ENCODE results near the gene SSTR3.

The SSTR3 gene

DNA sequence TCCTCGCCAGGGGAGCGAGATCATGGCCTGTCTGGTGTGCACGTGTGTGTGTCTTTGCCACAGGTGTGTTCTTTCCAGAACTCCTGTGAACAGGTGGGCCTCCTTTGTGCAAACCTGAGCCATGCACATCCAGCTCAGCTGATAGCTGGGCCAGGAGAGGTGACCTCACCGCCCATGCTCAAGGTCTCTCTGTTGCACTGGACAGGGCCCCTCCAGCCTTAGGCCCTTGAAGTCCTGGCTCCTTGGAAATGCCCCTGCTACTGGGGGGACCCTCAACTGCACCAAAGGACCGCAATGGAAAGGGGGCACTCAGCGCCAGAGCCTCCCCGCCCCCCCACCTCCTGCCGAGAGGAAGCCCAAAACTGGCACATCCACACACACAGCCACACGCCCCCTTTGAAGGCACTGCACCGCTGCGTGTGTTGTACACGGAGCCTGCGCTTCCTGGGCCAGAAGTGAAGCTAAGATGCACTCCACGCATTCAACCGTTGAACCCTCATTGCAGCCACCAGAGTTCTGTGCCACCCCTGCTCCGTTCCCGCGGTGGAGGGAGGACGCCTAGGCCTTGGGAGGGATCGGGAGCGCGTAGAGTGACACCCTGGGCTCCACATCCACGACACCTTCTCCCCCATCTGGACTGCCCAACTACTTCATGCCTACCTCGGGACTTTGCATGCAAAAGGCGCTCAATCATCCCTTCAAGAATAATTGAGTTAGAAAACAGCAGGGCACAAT is 46.2 kb downstream of the SSTR3 start:
- H3K27ac ChIP-seq (replicated peaks), result no peak overlapping the region
- H3K27me3 ChIP-seq (ENCODE audit: insufficient read depth, poor library complexity, severe bottlenecking), result no peaks in the 10 kb centered on the region
- no peak for DNase-seq (ENCODE audit: low read depth in 1 of 2, low spot score in 1 of 2)
- no peak overlapping the region for H3K4me3 ChIP-seq (replicated peaks; ENCODE audit: insufficient read depth, low read length)
- no peak for TF ChIP-seq GABPA (IDR thresholded peaks at IDR 0.05; ENCODE audit: low read depth)
- TF ChIP-seq, protein P1, sequence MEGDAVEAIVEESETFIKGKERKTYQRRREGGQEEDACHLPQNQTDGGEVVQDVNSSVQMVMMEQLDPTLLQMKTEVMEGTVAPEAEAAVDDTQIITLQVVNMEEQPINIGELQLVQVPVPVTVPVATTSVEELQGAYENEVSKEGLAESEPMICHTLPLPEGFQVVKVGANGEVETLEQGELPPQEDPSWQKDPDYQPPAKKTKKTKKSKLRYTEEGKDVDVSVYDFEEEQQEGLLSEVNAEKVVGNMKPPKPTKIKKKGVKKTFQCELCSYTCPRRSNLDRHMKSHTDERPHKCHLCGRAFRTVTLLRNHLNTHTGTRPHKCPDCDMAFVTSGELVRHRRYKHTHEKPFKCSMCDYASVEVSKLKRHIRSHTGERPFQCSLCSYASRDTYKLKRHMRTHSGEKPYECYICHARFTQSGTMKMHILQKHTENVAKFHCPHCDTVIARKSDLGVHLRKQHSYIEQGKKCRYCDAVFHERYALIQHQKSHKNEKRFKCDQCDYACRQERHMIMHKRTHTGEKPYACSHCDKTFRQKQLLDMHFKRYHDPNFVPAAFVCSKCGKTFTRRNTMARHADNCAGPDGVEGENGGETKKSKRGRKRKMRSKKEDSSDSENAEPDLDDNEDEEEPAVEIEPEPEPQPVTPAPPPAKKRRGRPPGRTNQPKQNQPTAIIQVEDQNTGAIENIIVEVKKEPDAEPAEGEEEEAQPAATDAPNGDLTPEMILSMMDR (IDR thresholded peaks at IDR 0.05; ENCODE audit: insufficient read depth, low read length), result peak; percentile 89

DNA sequence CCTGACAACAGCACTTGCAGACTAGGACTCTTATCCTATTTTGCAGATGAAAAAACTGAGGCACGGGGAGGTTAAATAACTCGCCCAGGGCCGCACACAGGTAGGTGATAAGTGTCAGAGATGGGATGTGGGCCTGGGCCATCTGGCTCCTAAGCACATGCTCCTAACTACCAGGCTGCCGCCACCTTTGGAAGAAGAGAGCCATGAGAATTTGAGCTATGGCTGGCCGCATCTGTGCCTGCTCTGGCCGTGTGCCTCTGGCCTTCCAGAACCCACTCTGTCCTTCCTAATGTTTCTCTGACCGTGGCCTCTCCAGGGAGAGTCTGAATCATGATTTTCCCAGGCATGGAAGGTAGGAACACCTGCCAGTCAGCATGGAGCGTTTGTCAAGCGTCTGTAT is 47.2 kb downstream of the SSTR3 start:
- Histone ChIP-seq H3K27ac (replicated peaks) (no peak overlapping the region), H3K27me3 (ENCODE audit: insufficient read depth, poor library complexity, severe bottlenecking) (no peaks in the 10 kb centered on the region), H3K4me3 (replicated peaks; ENCODE audit: insufficient read depth, low read length) (no peak overlapping the region)
- TF ChIP-seq, protein P1 (IDR thresholded peaks at IDR 0.05; ENCODE audit: insufficient read depth, low read length), result no peak
- no peak for TF ChIP-seq GABPA (IDR thresholded peaks at IDR 0.05; ENCODE audit: low read depth)
- TF ChIP-seq, protein P2, sequence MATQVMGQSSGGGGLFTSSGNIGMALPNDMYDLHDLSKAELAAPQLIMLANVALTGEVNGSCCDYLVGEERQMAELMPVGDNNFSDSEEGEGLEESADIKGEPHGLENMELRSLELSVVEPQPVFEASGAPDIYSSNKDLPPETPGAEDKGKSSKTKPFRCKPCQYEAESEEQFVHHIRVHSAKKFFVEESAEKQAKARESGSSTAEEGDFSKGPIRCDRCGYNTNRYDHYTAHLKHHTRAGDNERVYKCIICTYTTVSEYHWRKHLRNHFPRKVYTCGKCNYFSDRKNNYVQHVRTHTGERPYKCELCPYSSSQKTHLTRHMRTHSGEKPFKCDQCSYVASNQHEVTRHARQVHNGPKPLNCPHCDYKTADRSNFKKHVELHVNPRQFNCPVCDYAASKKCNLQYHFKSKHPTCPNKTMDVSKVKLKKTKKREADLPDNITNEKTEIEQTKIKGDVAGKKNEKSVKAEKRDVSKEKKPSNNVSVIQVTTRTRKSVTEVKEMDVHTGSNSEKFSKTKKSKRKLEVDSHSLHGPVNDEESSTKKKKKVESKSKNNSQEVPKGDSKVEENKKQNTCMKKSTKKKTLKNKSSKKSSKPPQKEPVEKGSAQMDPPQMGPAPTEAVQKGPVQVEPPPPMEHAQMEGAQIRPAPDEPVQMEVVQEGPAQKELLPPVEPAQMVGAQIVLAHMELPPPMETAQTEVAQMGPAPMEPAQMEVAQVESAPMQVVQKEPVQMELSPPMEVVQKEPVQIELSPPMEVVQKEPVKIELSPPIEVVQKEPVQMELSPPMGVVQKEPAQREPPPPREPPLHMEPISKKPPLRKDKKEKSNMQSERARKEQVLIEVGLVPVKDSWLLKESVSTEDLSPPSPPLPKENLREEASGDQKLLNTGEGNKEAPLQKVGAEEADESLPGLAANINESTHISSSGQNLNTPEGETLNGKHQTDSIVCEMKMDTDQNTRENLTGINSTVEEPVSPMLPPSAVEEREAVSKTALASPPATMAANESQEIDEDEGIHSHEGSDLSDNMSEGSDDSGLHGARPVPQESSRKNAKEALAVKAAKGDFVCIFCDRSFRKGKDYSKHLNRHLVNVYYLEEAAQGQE (IDR thresholded peaks at IDR 0.05; ENCODE audit: insufficient replicate concordance, low read depth), result no peak
- no peak for TF ChIP-seq POLR2AphosphoS5 (IDR thresholded peaks at IDR 0.05; ENCODE audit: low read depth)
- TF ChIP-seq SPI1 (IDR thresholded peaks at IDR 0.05; ENCODE audit: borderline replicate concordance, low read depth), result no peak
- no peak for DNase-seq (ENCODE audit: low read depth in 1 of 2, low spot score in 1 of 2)

DNA sequence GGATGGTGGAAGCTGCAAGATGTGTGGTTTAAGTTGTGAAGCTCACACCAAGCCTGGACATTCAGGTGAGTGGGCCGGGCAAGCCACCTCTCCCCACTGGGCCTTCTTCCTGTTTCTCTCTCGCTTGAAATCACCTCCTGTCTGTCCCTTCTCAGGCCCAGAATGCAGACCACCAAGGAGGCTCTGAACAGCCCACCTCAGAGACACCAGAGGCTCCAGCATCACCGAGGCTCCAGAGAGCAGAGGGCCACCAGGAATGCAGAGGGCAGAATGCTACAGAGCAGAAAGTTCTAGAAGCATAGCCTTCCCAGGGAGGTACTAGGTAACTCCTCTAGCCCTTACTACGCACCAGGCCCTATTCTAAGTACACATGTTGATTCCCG is 47.8 kb downstream of the SSTR3 start:
- Histone ChIP-seq H3K27ac (replicated peaks) (no peak overlapping the region), H3K27me3 (ENCODE audit: insufficient read depth, poor library complexity, severe bottlenecking) (no peaks in the 10 kb centered on the region), H3K4me3 (replicated peaks; ENCODE audit: insufficient read depth, low read length) (no peak overlapping the region)
- DNase-seq (ENCODE audit: low read depth in 1 of 2, low spot score in 1 of 2), result no peak
- TF ChIP-seq, protein P1 (IDR thresholded peaks at IDR 0.05; ENCODE audit: insufficient read depth, low read length), result no peak
- TF ChIP-seq GABPA (IDR thresholded peaks at IDR 0.05; ENCODE audit: low read depth) (no peak), SPI1 (IDR thresholded peaks at IDR 0.05; ENCODE audit: borderline replicate concordance, low read depth) (no peak), POLR2AphosphoS5 (IDR thresholded peaks at IDR 0.05; ENCODE audit: low read depth) (no peak)
- TF ChIP-seq, protein P2 (IDR thresholded peaks at IDR 0.05; ENCODE audit: insufficient replicate concordance, low read depth), result no peak

Data from HL-60 (cell line).